Kasumi-1 (cell line): ENCODE measurements around the gene E2F3.
"Not testable (repeated sequence)": the region's sequence is repeated elsewhere in the genome, so short reads cannot be mapped to it uniquely, and the experiment has no call there.

Experiments used
- DNase-seq, 2 experiments: peaks; one replicate each; lab custom pipeline; 2025; lab: John Stamatoyannopoulos, UW

The E2F3 gene

GRCh38 chr6:20433929-20434328, 32.2 kb downstream of the E2F3 start:
- DNase-seq, result no peak

GRCh38 chr6:20434766-20435165, 33.1 kb downstream of the E2F3 start:
- no peak for DNase-seq

GRCh38 chr6:20436719-20437118, 35.0 kb downstream of the E2F3 start:
- no peak for DNase-seq

GRCh38 chr6:20437639-20438038, 36.0 kb downstream of the E2F3 start:
- no peak for DNase-seq

- DNase-seq, result no peak
These were observed 36.9 kb downstream of the E2F3 start for GRCh38 chr6:20438462-20439070.

- DNase-seq, result no peak
These were observed 37.9 kb downstream of the E2F3 start for GRCh38 chr6:20439558-20439957.

GRCh38 chr6:20440296-20440695, 38.6 kb downstream of the E2F3 start:
- DNase-seq, result no peak

- DNase-seq, result no peak
These were observed 39.6 kb downstream of the E2F3 start for GRCh38 chr6:20441236-20441635.

GRCh38 chr6:20441921-20442320, 40.2 kb downstream of the E2F3 start:
- DNase-seq, result no peak

GRCh38 chr6:20444786-20445271, 43.1 kb downstream of the E2F3 start:
- DNase-seq, result no peak

- DNase-seq, result no peak
These were observed 45.5 kb downstream of the E2F3 start for GRCh38 chr6:20447157-20447556.

- no peak for DNase-seq
These were observed 46.0 kb downstream of the E2F3 start for GRCh38 chr6:20447581-20448132.

GRCh38 chr6:20448828-20449227, 47.1 kb downstream of the E2F3 start:
- DNase-seq, result no peak

GRCh38 chr6:20454204-20454824, 52.6 kb downstream of the E2F3 start:
- DNase-seq, result no peak

- DNase-seq, result no peak
These were observed 53.7 kb downstream of the E2F3 start for GRCh38 chr6:20455251-20455940.

GRCh38 chr6:20458027-20458894, 56.6 kb downstream of the E2F3 start:
- no peak for DNase-seq

GRCh38 chr6:20459682-20460081, 58.0 kb downstream of the E2F3 start:
- no peak for DNase-seq

- no peak for DNase-seq
These were observed 59.9 kb downstream of the E2F3 start for GRCh38 chr6:20461576-20461975.

- DNase-seq, result no peak
These were observed 61.7 kb downstream of the E2F3 start for GRCh38 chr6:20463396-20463795.

GRCh38 chr6:20464041-20464440, 62.4 kb downstream of the E2F3 start:
- no peak for DNase-seq

GRCh38 chr6:20464847-20465246, 63.2 kb downstream of the E2F3 start:
- no peak for DNase-seq

GRCh38 chr6:20465616-20466015, 63.9 kb downstream of the E2F3 start:
- DNase-seq, result not testable (repeated sequence)
